ENCODE data around the gene EID2.

Gene EID2

DNA sequence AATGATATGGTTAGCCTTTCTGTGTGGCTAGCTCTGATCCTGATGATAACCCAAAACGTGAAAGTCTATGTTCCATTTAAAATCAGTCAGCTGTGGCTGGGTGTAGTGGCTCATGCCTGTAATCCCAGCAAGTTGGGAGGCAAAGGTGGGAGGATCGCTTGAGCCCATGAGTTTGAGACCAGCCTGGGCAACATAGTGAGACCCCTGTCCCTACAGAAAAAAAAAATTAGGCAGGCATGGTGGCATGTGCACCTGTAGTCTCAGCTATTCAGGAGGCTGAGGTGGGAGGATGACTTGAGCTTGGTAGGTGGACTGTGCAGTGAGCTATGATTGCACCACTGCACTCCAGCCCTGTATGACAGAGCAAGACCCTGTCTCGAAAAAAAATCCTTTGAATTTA is 6.2 kb downstream of the EID2 start:
- no peak for DNase-seq (ENCODE audit: low spot score)

GRCh38 chr19:39533003-39533512 is 6.9 kb downstream of the EID2 start:
- DNase-seq (ENCODE audit: low spot score), result no peak

- DNase-seq (ENCODE audit: low spot score), result peak; percentile 99
Observed at GRCh38 chr19:39532233-39533002, 7.5 kb downstream of the EID2 start, which contains the start of gene EID2B. TSS of gene EID2B (minus strand) at chr19:39532852. CDS start at chr19:39532802, 50 bp downstream.

GRCh38 chr19:39531834-39532232 is 8.1 kb downstream of the EID2 start:
- no peak for DNase-seq (ENCODE audit: low spot score)

- DNase-seq (ENCODE audit: low spot score), result no peak
Observed at GRCh38 chr19:39525205-39525604, 14.8 kb downstream of the EID2 start.

- DNase-seq (ENCODE audit: low spot score), result no peak
Observed at GRCh38 chr19:39524495-39524894, 15.5 kb downstream of the EID2 start.

GRCh38 chr19:39520541-39521484 is 19.1 kb downstream of the EID2 start:
- no peak for DNase-seq (ENCODE audit: low spot score)

GRCh38 chr19:39518975-39519374 is 21.0 kb downstream of the EID2 start:
- DNase-seq (ENCODE audit: low spot score), result no peak

DNA sequence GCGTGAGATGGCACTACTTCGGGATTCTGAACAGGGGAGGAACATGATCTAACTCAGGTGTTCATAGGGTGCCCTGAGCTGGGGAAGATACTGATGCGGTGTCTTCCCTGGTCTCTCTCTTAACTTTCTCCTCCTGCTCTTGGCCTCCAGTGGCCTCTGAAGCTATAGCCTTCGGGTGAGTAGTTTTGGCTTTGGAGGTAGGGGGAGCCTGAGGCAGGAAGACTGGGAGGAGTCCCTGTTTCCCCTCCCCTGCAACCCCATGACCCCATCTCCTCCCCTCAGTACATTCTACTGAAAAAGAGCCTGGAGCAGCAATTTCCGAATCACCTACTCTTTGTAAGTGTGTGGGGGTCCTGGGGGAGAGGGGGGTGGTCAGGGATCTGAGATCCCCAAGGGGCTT is 21.5 kb downstream of the EID2 start:
- DNase-seq (ENCODE audit: low spot score), result no peak

GRCh38 chr19:39517432-39517831 is 22.5 kb downstream of the EID2 start:
- no peak for DNase-seq (ENCODE audit: low spot score)

- DNase-seq (ENCODE audit: low spot score), result no peak
Observed at GRCh38 chr19:39516270-39516669, 23.7 kb downstream of the EID2 start.

DNA sequence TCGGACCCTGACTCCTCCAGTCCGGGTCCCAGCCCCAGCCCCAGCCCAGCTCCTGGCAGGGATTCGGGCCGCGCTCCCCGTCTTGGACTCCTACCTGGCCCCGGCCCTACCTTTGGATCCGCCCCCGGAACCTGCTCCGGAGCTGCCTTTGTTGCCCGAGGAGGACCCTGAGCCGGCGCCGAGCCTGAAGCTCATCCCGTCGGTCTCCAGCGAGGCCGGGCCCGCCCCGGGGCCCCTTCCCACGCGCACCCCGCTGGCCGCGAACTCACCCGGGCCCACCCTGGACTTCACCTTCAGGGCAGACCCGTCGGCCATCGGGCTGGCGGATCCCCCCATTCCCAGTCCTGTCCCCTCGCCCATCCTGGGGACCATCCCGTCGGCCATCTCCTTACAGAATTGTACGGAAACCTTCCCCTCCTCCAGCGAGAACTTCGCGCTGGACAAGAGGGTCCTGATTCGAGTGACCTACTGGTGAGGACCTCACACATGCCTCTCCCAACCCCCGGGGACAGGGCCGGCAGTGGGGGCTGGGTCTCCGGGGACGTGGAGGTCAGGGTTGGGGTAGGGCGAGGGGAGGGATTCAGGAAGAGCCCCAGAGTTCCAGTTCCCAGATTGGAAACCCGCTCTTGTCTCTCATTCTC is 24.3 kb downstream of the EID2 start:
- DNase-seq (ENCODE audit: low spot score), result no peak

DNA sequence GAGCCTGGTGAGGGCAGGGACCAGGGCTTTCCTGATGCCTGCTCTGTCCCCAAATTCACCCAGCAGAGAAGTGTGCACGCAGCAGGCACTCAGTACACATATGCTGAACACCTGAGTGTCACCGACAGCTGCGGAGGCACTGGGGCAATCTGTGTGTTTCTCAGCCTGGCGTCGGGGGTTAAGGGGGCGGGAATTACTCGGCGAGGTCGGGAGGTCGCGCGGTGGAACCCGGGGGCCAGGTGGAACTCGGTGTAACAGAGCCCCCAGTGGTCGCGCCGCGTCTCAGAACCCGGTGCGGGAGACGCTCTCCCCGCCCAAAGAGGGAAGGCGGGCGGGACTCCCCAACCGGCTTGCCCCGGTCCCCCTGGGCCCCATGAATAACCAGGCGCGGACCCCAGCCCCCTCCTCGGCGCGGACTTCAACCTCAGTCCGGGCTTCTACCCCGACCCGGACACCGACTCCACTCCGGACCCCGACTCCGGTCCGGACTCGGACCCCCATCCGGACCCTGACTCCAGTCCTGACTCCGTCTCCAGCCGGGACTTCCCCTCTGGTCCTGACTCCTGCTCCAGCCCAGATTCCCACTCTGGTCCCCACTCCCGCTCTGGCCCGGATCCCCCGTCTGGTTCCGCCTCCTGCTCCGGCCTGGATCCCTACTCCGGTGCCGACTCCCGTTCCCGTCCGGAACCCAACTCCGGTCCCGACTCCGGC is 25.0 kb downstream of the EID2 start, which contains the start of gene SELENOV:
SELENOV (plus strand) TSS at position 300 of the 711 bp plus-strand sequence; CDS start at position 374, 74 bp downstream.
- DNase-seq (ENCODE audit: low spot score), result no peak

- DNase-seq (ENCODE audit: low spot score), result no peak
Observed at GRCh38 chr19:39512988-39513387, 27.0 kb downstream of the EID2 start.

DNA sequence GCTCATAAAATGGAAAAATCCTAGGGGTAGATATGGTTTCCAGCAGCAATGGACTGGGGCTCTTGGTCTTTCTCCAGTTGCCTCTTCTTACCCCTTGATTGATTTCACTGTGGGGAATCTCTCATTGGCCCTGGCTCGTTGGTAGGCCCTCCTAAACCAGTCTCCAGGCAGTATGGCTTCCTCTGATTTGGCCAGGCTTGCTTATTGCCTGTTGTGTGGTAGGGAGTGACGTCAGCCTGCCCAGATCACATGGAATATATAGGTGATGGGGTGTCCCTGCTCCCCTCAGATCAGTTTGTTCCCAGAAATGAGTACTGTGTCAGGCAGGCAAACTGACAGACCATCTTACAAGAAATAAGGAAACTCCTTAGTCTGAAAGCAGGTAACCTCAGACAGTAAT is 30.7 kb downstream of the EID2 start:
- no peak for DNase-seq (ENCODE audit: low spot score)

GRCh38 chr19:39508629-39509028 is 31.3 kb downstream of the EID2 start:
- DNase-seq (ENCODE audit: low spot score), result no peak

DNA sequence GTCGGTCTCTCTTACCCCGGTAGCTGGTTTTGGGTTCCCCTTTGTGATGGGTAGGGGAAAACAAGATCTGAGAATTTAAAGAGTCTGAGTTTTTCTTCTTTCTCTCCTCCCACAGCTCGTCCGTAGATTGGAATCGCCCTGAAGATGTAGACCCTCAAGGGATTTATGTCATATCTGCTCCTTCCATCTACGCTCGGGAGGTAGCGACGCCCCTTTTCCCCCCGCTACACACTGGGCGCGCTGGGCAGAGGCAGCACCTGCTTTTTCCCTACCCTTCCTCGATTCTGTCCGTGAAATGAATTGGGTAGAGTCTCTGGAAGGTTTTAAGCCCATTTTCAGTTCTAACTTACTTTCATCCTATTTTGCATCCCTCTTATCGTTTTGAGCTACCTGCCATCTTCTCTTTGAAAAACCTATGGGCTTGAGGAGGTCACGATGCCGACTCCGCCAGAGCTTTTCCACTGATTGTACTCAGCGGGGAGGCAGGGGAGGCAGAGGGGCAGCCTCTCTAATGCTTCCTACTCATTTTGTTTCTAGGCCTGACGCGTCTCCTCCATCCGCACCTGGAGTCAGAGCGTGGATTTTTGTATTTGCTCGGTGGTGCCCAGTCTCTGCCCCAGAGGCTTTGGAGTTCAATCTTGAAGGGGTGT is 32.1 kb downstream of the EID2 start:
- DNase-seq (ENCODE audit: low spot score), result no peak

DNA sequence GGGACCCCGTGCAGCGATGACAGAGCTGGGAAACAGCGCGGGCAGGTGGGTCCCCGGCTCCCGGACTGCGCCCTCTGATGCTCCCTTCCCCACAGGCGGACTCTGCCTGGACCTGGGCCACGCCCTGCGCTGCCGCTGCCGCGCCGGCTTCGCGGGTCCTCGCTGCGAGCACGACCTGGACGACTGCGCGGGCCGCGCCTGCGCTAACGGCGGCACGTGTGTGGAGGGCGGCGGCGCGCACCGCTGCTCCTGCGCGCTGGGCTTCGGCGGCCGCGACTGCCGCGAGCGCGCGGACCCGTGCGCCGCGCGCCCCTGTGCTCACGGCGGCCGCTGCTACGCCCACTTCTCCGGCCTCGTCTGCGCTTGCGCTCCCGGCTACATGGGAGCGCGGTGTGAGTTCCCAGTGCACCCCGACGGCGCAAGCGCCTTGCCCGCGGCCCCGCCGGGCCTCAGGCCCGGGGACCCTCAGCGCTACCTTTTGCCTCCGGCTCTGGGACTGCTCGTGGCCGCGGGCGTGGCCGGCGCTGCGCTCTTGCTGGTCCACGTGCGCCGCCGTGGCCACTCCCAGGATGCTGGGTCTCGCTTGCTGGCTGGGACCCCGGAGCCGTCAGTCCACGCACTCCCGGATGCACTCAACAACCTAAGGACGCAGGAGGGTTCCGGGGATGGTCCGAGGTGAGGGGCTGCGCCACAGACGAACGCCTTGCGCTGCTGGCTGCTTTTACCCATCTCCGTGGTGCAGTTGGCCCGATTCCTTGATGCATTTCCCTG is 32.8 kb downstream of the EID2 start:
- DNase-seq (ENCODE audit: low spot score), result no peak

- no peak for DNase-seq (ENCODE audit: low spot score)
Observed at GRCh38 chr19:39506598-39506943, 33.4 kb downstream of the EID2 start.
